A673 (cell line): ENCODE measurements around the gene SPDYC. TPM values are rescaled to one million over a fixed set of nuclear protein-coding genes. Genes with fewer than 3 reads are reported as not detected.

ENCODE experiments used
- BruUV-seq: library from RNA; stranded (reverse); fragments of 400-500 nt; replicated peaks from 2 replicates; lab custom pipeline; 2021; lab: Mats Ljungman, UMichigan
- CTCF ChIA-PET: fragments of 300-600 bp; sonication (Branson Sonifier 250); formaldehyde crosslinking; loops from one replicate; lab custom pipeline; 2022; ENCODE audit warnings: antibody characterized with exemption; lab: Charles Lee
- POLR2A ChIA-PET: fragments of 300-600 bp; sonication (Branson Sonifier 250); formaldehyde crosslinking; loops from one replicate; lab custom pipeline; 2022; ENCODE audit warnings: antibody characterized with exemption; ENCODE audit not compliant: low non-redundant PET; lab: Charles Lee
- DNase-seq: peaks from one replicate; pipeline ENCODE4 v3.0.0-alpha.2; 2015; ENCODE audit warnings: low spot score
- H3K27ac ChIP-seq: fragments of 200-600 bp; sonication (generic); 2 replicates; pipeline ENCODE4 v1.5.1; 2016; ENCODE audit warnings: mixed run types, low read depth, mild to moderate bottlenecking, mixed read lengths, antibody characterized with exemption, low read length; ENCODE audit not compliant: poor library complexity, severe bottlenecking
- H3K27me3 ChIP-seq: fragments of 200-600 bp; sonication (generic); replicated peaks from 2 replicates; pipeline ENCODE4 v1.6.1; 2017; ENCODE audit warnings: mixed run types, low read depth, mild to moderate bottlenecking, mixed read lengths, antibody characterized with exemption, low read length; ENCODE audit not compliant: insufficient read depth, poor library complexity
- H3K36me3 ChIP-seq: fragments of 200-600 bp; sonication (generic); 2 replicates; pipeline ENCODE4 v1.6.1; 2016; ENCODE audit warnings: mixed run types, mild to moderate bottlenecking, mixed read lengths, antibody characterized with exemption, low read length; ENCODE audit not compliant: insufficient read depth, poor library complexity, severe bottlenecking
- H3K4me1 ChIP-seq: fragments of 200-600 bp; sonication (generic); 2 replicates; pipeline ENCODE4 v1.6.1; 2017; ENCODE audit warnings: mixed run types, mild to moderate bottlenecking, mixed read lengths, antibody characterized with exemption, low read length; ENCODE audit not compliant: insufficient read depth, poor library complexity, severe bottlenecking
- H3K4me3 ChIP-seq: fragments of 200-600 bp; sonication (generic); 2 replicates; pipeline ENCODE4 v1.5.1; 2016; ENCODE audit warnings: low read depth, mixed run types, mild to moderate bottlenecking, mixed read lengths, low read length; ENCODE audit not compliant: poor library complexity, severe bottlenecking
- H3K9me3 ChIP-seq: fragments of 200-600 bp; sonication (generic); 2 replicates; pipeline ENCODE4 v1.6.1; 2016; ENCODE audit warnings: mixed run types, low read depth, mild to moderate bottlenecking, mixed read lengths, antibody characterized with exemption, low read length; ENCODE audit not compliant: poor library complexity, severe bottlenecking
- CTCF ChIP-seq: fragments of 300-800, 200-600 bp; sonication (generic); conservative IDR thresholded peaks from 2 replicates; pipeline ENCODE4 v1.5.1; 2017; ENCODE audit warnings: low read depth, mild to moderate bottlenecking, antibody characterized with exemption, low read length, moderate library complexity, mixed read lengths
- EZH2 ChIP-seq: fragments of 200-600 bp; sonication (generic); IDR thresholded peaks from 2 replicates; pipeline ENCODE4 v1.6.1; 2017; ENCODE audit warnings: borderline replicate concordance, low read depth, mild to moderate bottlenecking, mixed read lengths, antibody characterized with exemption, low read length; ENCODE audit not compliant: poor library complexity, severe bottlenecking
- intact Hi-C: fragments of 100-400 bp; cut with micrococcal nuclease; formaldehyde crosslinking; loops from one replicate; pipeline ENCODE4 v1.10.0; 2022; ENCODE audit not compliant: unreplicated experiment
- total RNA-seq: library from RNA; stranded (reverse); gene quantifications from 2 replicates; pipeline ENCODE4 v1.2.3, GENCODE V29; 2021

SPDYC gene
- total RNA-seq, 1 experiment from 2014 or later = not detected

GRCh38 chr11:65159012-65159411, 11.0 kb upstream of the SPDYC start:
- ChIA-PET POLR2A (no interaction called here), CTCF (interaction anchor here (0.7 kb wide), 1 partner anchor 74 kb away, joined by 3 read pairs; no protein-coding TSS in a partner anchor)
- Histone ChIP-seq H3K4me1 (no peaks in the 10 kb centered on the region), H3K36me3 (no peaks in the 10 kb centered on the region), H3K4me3 (no peak overlapping the region), H3K27me3 (no peaks in the 10 kb centered on the region), H3K9me3 (no peaks in the 10 kb centered on the region), H3K27ac (no peak overlapping the region)
- TF ChIP-seq CTCF (no peak), EZH2 (no peak)
- intact Hi-C loops = no loop called here
- DNase-seq = no peak
- BruUV-seq = no TSS peak

- no peak overlapping the region for H3K27ac ChIP-seq
- H3K36me3 ChIP-seq = no peaks in the 10 kb centered on the region
- BruUV-seq = no TSS peak
- no peaks in the 10 kb centered on the region for H3K4me1 ChIP-seq
- H3K9me3 ChIP-seq = no peaks in the 10 kb centered on the region
- intact Hi-C loops = no loop called here
- H3K4me3 ChIP-seq = no peak overlapping the region
- POLR2A ChIA-PET = no interaction called here
- DNase-seq = no peak
- CTCF ChIA-PET = no interaction called here
- no peaks in the 10 kb centered on the region for H3K27me3 ChIP-seq
- TF ChIP-seq CTCF = no peak
- no peak for TF ChIP-seq EZH2
Measured at GRCh38 chr11:65160643-65161042, 9.4 kb upstream of the SPDYC start.

GRCh38 chr11:65163684-65164083, 6.3 kb upstream of the SPDYC start:
- POLR2A ChIA-PET = no interaction called here
- no peak overlapping the region for H3K4me3 ChIP-seq
- no peak for TF ChIP-seq EZH2
- no peak for TF ChIP-seq CTCF
- H3K4me1 ChIP-seq = no peaks in the 10 kb centered on the region
- intact Hi-C loops = no loop called here
- CTCF ChIA-PET = no interaction called here
- BruUV-seq = no TSS peak
- no peaks in the 10 kb centered on the region for H3K9me3 ChIP-seq
- no peak for DNase-seq
- no peaks in the 10 kb centered on the region for H3K27me3 ChIP-seq
- no peaks in the 10 kb centered on the region for H3K36me3 ChIP-seq
- H3K27ac ChIP-seq = no peak overlapping the region
